ENCODE measurements around the gene GATD1.

DNA sequence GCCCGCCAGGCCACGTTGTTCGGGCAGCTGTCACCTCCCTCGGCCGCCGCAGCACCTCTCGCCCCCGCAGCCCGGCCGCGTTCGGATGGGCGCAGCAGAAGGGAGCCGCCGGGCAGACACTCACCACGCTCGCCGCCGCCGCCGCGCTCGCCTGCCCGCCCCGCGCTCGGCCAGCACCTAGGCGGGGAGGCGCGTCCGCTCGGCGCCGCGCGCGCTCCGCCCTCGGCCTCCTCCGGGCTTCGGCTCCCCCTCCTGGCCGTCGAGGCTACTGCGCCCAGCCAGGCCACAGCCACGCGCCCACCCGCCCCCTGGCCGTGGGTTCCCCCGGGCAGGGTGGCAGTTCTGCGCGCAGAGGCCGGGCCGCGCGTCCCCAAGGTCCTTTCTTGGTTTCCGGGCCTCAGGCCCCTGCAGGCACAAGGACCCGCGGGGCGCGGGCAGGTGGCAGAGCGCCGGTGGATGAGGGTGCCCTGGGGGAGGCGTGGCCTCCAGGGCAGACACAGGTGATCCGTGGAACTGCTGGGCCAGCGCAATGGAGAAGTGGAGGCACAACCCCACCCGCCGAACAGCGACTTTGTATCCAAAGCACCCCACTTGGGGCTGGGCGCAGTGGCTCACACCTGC lies 20.9 kb upstream of the GATD1 start, which contains the start of gene SLC25A22:
- TF ChIP-seq MAX (IDR thresholded peaks at IDR 0.05) (no peak), REST (IDR thresholded peaks at IDR 0.05; ENCODE audit: low read depth) (no peak), TCF7L2 (IDR thresholded peaks at IDR 0.05; ENCODE audit: borderline replicate concordance, extremely low read depth, insufficient read depth, insufficient read length) (no peak), ZFX (IDR thresholded peaks at IDR 0.05) (peak; percentile 29; the same call in 1 of the 2 replicates), RAD21 (IDR thresholded peaks at IDR 0.05; ENCODE audit: low read depth) (no peak), CEBPB (IDR thresholded peaks at IDR 0.05; ENCODE audit: low read depth) (no peak), EZH2phosphoT487 (IDR thresholded peaks at IDR 0.05; ENCODE audit: borderline replicate concordance) (no peak), POLR2A (IDR thresholded peaks at IDR 0.05; ENCODE audit: borderline replicate concordance, extremely low read depth, insufficient read depth, insufficient read length) (peak; percentile 49)
- TF ChIP-seq, protein P1, sequence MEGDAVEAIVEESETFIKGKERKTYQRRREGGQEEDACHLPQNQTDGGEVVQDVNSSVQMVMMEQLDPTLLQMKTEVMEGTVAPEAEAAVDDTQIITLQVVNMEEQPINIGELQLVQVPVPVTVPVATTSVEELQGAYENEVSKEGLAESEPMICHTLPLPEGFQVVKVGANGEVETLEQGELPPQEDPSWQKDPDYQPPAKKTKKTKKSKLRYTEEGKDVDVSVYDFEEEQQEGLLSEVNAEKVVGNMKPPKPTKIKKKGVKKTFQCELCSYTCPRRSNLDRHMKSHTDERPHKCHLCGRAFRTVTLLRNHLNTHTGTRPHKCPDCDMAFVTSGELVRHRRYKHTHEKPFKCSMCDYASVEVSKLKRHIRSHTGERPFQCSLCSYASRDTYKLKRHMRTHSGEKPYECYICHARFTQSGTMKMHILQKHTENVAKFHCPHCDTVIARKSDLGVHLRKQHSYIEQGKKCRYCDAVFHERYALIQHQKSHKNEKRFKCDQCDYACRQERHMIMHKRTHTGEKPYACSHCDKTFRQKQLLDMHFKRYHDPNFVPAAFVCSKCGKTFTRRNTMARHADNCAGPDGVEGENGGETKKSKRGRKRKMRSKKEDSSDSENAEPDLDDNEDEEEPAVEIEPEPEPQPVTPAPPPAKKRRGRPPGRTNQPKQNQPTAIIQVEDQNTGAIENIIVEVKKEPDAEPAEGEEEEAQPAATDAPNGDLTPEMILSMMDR (IDR thresholded peaks at IDR 0.05 in 2 of 3, conservative IDR thresholded peaks at IDR 0.05 in 1 of 3; ENCODE audit: borderline replicate concordance in 1 of 3, insufficient read depth in 1 of 3, low read depth in 2 of 3, low read length in 2 of 3): peak in 2 of 3 experiments; percentile 60 to 69; a peak in 4 of 6 replicates
